ENCODE measurements around the gene OR7A10.
"Not testable (repeated sequence)": the region's sequence is repeated elsewhere in the genome, so short reads cannot be mapped to it uniquely, and the experiment has no call there.

The OR7A10 gene

GRCh38 chr19:14795078-14795721 is 53.5 kb downstream of the OR7A10 start:
- no peak for DNase-seq (ENCODE audit: low spot score)

GRCh38 chr19:14792250-14792649 is 56.5 kb downstream of the OR7A10 start:
- not testable (repeated sequence) for DNase-seq (ENCODE audit: low spot score)
